ENCODE measurements around the gene KCNAB3. TPM values are rescaled to one million over a fixed set of nuclear protein-coding genes. Genes with fewer than 3 reads are reported as not detected.

Gene KCNAB3
- total and polyA plus RNA-seq, 2 donors (not counting 3 experiments of a cell fraction or from before 2014, with no cell fraction given), result 1.3 to 2.4 TPM

- no peak overlapping the region for H2AFZ ChIP-seq (ENCODE audit: low read depth, low read length)
- peaks cover 45% of the 10 kb centered on the region for H3K4me1 ChIP-seq (ENCODE audit: control insufficient read depth, extremely low read depth, insufficient read depth, low read length)
- H3K9me1 ChIP-seq (replicated peaks; ENCODE audit: control insufficient read depth, extremely low read depth, insufficient read depth, low read length), result no peaks in the 10 kb centered on the region
- BruUV-seq (replicated peaks), result TSS peak; percentile 33
- peaks cover 7 to 10% of the 10 kb centered on the region in 2 experiments for H3K36me3 ChIP-seq (ENCODE audit: control insufficient read depth in 2 of 2, extremely low read depth in 1 of 2, insufficient read depth in 2 of 2, low read length in 2 of 2)
- H3K9me3 ChIP-seq (replicated peaks; ENCODE audit: control insufficient read depth, insufficient read depth, low read length), result no peaks in the 10 kb centered on the region
- H3K79me2 ChIP-seq (ENCODE audit: control insufficient read depth, insufficient read depth, low read length), result peaks cover 32% of the 10 kb centered on the region
- dilution Hi-C loops (cut with MboI; ENCODE audit: extremely low pct_ligation_motif_present, low sequenced_read_pairs), result no loop called here
- no peaks in the 10 kb centered on the region for H3K27me3 ChIP-seq (ENCODE audit: control insufficient read depth in 2 of 2, insufficient read depth in 2 of 2, low read length in 2 of 2)
- peak overlapping the region; percentile 67 to 76 (median 74) for H3K4me3 ChIP-seq (replicated peaks in 1 of 3; ENCODE audit: insufficient read depth in 1 of 3, low read depth in 1 of 3, low read length in 3 of 3)
- peak overlapping the region; percentile 94 for H3K27ac ChIP-seq (ENCODE audit: insufficient read depth, low read depth, low read length)
- intact Hi-C loops (cut with micrococcal nuclease), result loop anchor here (1.0 to 5.0 kb wide), 8 partner anchors 24 to 268 kb away; partner anchors contain the start of genes ALOXE3, CNTROB, KDM6B and NAA38
- peak overlapping the region; percentile 95 for H3K4me2 ChIP-seq (ENCODE audit: insufficient read depth, low read length)
- no peaks in the 10 kb centered on the region for H4K20me1 ChIP-seq (replicated peaks; ENCODE audit: control insufficient read depth, extremely low read depth, insufficient read depth, low read length)
- FAIRE-seq (no peak), DNase-seq (ENCODE audit: low read depth, low spot score) (peak; percentile 38)
- ChIA-PET POLR2A (no interaction called here), CTCF (no interaction called here)
- H3K9ac ChIP-seq (replicated peaks; ENCODE audit: extremely low read depth, insufficient read depth, low read length), result peak overlapping the region; percentile 82
- TF ChIP-seq EZH2 (IDR thresholded peaks at IDR 0.05; ENCODE audit: borderline replicate concordance, low read depth, low read length, severe bottlenecking) (no peak), POLR2A (IDR thresholded peaks at IDR 0.05; ENCODE audit: low read depth, low read length) (peak; percentile 21)
These were observed 43.2 kb downstream of the KCNAB3 start for GRCh38 chr17:7886227-7887037.

- CTCF ChIA-PET, result no interaction called here
These were observed 44.1 kb downstream of the KCNAB3 start for GRCh38 chr17:7885367-7886226.

More at GRCh38 chr17:7885367-7886226, 44.1 kb downstream of the KCNAB3 start:
- FAIRE-seq (no peak), DNase-seq (ENCODE audit: low read depth, low spot score) (peak; percentile 50)
- no TSS peak for BruUV-seq (replicated peaks)
- H2AFZ ChIP-seq (ENCODE audit: low read depth, low read length), result peak overlapping the region; percentile 19
- peak overlapping the region; percentile 67 to 76 (median 74) for H3K4me3 ChIP-seq (replicated peaks in 1 of 3; ENCODE audit: insufficient read depth in 1 of 3, low read depth in 1 of 3, low read length in 3 of 3)
- H3K27me3 ChIP-seq (ENCODE audit: control insufficient read depth in 2 of 2, insufficient read depth in 2 of 2, low read length in 2 of 2), result no peaks in the 10 kb centered on the region
- dilution Hi-C loops (cut with MboI; ENCODE audit: extremely low pct_ligation_motif_present, low sequenced_read_pairs) (no loop called here), intact Hi-C loops (cut with micrococcal nuclease) (loop anchor here (5.0 kb wide), 1 partner anchor 198 kb away; the partner anchor contains the start of genes TP53 and WRAP53)
- H4K20me1 ChIP-seq (replicated peaks; ENCODE audit: control insufficient read depth, extremely low read depth, insufficient read depth, low read length), result no peaks in the 10 kb centered on the region
- H3K9me3 ChIP-seq (replicated peaks; ENCODE audit: control insufficient read depth, insufficient read depth, low read length), result no peaks in the 10 kb centered on the region
- H3K4me2 ChIP-seq (ENCODE audit: insufficient read depth, low read length), result peak overlapping the region; percentile 95
- H3K27ac ChIP-seq (ENCODE audit: insufficient read depth, low read depth, low read length), result peak overlapping the region; percentile 94
- H3K4me1 ChIP-seq (ENCODE audit: control insufficient read depth, extremely low read depth, insufficient read depth, low read length), result peaks cover 45% of the 10 kb centered on the region
- peaks cover 32% of the 10 kb centered on the region for H3K79me2 ChIP-seq (ENCODE audit: control insufficient read depth, insufficient read depth, low read length)
- H3K9me1 ChIP-seq (replicated peaks; ENCODE audit: control insufficient read depth, extremely low read depth, insufficient read depth, low read length), result no peaks in the 10 kb centered on the region
- peaks cover 5 to 9% of the 10 kb centered on the region in 2 experiments for H3K36me3 ChIP-seq (ENCODE audit: control insufficient read depth in 2 of 2, extremely low read depth in 1 of 2, insufficient read depth in 2 of 2, low read length in 2 of 2)
- POLR2A ChIA-PET, result no interaction called here
- TF ChIP-seq CTCF (IDR thresholded peaks at IDR 0.05; ENCODE audit: extremely low read depth in 1 of 2, insufficient read depth in 1 of 2, low read depth in 1 of 2, low read length in 2 of 2) (no peak), MAX (IDR thresholded peaks at IDR 0.05; ENCODE audit: insufficient read depth, insufficient read length) (peak; percentile 55), JUN (IDR thresholded peaks at IDR 0.05; ENCODE audit: borderline replicate concordance, insufficient read depth, insufficient read length, low read depth) (no peak), POLR2AphosphoS5 (IDR thresholded peaks at IDR 0.05; ENCODE audit: insufficient read depth, low read depth, low read length) (peak; percentile 48), POLR2A (IDR thresholded peaks at IDR 0.05; ENCODE audit: low read depth, low read length) (peak; percentile 12), FOS (IDR thresholded peaks at IDR 0.05; ENCODE audit: borderline replicate concordance, insufficient read depth, low read length) (no peak), EZH2 (IDR thresholded peaks at IDR 0.05; ENCODE audit: borderline replicate concordance, low read depth, low read length, severe bottlenecking) (no peak), MYC (IDR thresholded peaks at IDR 0.05; ENCODE audit: low read depth, low read length) (no peak), GATA2 (IDR thresholded peaks at IDR 0.05; ENCODE audit: insufficient read depth, insufficient read length, low read depth, low read length) (no peak)
- H3K9ac ChIP-seq (replicated peaks; ENCODE audit: extremely low read depth, insufficient read depth, low read length), result peak overlapping the region; percentile 82
